GM18870 (cell line): ENCODE measurements around the gene ZNF330.
"Not testable (repeated sequence)": the region's sequence is repeated elsewhere in the genome, so short reads cannot be mapped to it uniquely, and the experiment has no call there.

ENCODE experiments used
- ATAC-seq: cut with Tn5 transposase; IDR thresholded peaks from one replicate; pipeline ENCODE4 v1.9.1; 2021; ENCODE audit warnings: moderate library complexity; ENCODE audit not compliant: unreplicated experiment

ZNF330 gene

DNA sequence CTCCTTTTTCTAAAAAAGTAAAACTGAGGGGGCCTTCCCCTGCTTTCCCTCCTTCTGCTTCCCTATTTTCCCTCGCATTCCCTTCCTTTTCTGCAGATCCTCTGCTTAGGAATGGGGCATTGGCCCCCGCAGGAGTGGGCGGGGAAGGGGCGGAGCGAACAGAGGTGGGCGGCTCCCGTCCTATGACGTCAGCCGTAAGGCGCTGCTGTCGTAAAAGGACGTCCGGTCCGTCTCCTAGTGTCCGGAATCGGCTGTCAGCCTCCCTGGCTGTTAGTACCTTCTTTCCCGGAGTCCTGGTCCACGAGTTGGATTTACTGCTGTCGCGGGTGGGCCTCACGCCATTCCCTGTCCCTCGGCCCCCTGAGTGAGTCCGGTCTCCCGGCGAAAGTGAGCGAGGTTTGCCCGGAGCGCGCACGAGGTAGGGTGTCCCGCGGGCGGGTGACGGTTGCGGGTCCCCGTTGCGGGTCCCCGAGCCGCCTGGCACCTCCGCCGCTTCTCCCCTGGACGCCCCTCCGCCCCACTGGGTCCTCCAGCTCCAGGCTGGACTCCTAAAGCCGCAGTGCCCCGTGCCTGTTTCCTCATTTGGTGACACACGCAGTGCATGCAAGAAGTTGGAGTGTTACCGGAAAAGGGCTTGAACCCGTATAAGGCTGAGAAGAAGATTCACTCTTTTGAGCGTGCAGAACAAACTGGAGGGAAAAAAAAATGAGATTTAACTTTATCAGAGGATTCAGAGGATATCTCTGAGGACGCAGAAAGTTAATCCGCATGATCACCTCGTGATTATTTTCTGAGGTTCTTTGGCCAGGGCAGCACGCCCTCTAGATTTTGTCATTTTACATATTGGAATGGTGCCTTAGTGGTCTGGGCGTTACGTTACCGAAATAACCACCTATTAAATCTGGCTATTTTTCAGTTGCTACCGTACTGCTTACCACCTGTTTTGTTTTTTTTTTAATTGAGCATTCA lies at the start of gene ZNF330:
TSS of gene ZNF330 (plus strand) at position 205 of the 969 bp plus-strand sequence. CDS start 1,477 bp downstream, outside the sequence.
- peak; percentile 81 for ATAC-seq

- ATAC-seq: no peak
These were observed 46.2 kb upstream of the ZNF330 start for GRCh38 chr4:141174457-141174856.

DNA sequence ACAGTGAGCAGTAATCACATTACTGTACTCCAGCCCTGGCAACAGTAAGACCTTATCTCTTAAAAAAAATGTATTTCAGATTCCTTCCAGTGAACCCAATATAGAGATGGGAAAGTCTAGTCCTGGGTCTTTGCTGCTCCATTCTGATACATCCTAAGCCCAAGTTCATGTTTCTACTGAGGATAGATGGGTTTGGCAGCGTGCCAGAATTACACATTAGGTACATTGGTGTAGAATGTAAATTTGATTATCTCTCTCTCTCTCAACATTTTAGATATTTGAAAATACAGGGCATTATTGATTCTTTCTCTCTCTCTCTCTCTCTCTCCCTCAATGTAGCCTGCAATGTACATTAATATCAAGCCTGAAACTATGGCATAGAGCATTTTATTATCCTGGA lies 43.5 kb upstream of the ZNF330 start:
- no peak for ATAC-seq

- ATAC-seq: no peak
These were observed 41.0 kb upstream of the ZNF330 start for GRCh38 chr4:141179474-141180373.

DNA sequence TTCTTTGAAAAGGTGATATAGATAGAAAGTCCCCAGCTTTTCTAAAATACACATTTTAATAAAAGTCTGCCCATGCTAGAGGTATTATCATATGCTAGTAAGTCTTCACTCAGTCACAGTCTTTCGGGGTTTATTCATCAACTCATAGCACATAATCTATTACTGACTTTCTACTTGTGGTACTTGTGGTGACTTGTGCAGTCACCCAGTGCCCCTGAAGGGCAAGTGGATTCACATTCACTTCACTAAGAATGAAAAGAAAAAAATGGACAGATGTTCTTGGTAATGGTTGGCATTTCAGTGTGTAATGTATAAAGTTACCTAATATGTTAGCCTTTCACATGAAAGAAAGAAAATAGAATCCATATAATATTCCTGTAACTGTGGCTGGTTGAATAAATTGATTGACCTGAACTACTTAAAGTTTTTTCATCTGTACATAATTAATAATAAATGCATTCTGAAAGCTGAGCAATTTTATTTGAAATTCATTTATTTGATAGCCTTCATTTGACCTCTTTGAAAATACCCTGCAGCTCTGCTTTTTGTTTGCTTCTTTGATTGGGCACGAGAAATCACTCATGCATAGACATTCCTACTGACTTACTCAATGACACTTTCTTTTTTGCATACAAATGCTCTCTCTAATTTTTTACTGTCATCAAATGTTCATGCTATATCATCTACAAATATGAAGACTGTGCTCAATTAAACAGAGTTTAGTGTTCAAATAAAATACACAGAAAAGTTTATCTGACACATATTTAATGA lies 39.5 kb upstream of the ZNF330 start:
- ATAC-seq: peak; percentile 79

- not testable (repeated sequence) for ATAC-seq
These were observed 37.2 kb upstream of the ZNF330 start for GRCh38 chr4:141183491-141183890.

- no peak for ATAC-seq
These were observed 28.1 kb upstream of the ZNF330 start for GRCh38 chr4:141192564-141192963.

GRCh38 chr4:141193516-141194034 lies 27.1 kb upstream of the ZNF330 start:
- no peak for ATAC-seq

DNA sequence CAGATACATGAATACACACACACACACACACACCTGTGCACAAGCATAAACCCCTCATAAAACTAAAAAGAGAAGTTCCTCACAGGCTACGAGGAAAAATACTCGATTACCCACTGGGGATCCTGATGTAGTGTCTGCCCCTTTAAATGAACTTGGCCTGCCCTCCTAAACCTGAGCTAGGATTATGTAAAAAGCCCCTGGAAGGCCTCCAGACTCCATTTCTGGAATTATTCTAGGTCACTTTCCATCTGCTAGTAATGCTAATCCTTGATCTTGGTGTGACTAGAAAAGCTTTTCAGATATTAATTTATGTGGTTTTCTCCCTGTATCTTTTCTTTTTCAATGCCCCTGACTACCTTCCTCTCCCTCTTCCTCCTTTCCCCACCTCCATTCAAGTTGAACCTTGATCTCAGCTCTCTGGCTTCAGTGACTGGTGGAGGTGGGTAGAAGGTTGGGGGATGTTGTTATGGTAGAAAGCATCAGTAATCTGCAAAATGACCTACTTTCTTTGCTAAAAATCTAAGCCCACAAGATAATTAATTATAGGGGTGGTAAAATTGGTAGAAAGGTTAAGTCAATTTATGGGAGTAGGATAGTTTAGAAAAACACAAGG lies 25.5 kb upstream of the ZNF330 start:
- no peak for ATAC-seq

DNA sequence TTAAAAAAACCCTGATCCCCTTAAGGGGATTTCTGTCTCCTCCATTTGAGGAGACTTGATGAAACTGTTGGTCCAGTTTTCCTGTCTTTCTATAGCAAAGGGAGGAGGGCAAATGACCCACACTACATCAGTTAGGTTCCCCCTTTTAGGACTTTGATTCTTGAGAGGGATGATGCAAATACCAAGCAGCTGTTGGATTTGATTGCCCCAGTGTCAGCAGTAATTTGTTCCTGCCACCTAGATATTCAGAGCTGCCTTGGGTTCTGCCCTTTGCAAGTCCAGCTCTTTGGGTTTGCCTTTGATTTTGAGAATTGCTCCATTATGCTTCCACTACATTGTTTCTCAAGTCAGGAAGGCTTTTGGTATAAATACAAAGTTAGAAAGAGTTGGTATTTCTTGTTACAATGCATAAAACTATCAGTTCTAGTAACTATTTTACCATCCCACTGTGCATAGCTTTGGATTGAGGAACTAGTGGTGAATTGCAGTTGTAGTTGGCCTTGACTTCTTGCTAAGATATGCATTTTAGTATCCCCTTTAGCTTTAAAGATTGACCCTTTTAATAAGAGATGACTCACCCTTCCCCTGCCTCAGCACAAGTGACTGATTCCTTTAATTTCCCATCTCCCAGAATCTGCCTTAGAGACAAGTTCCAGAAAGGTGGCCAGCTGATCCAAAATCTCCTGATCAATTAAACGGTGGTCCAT lies 24.3 kb upstream of the ZNF330 start:
- no peak for ATAC-seq

DNA sequence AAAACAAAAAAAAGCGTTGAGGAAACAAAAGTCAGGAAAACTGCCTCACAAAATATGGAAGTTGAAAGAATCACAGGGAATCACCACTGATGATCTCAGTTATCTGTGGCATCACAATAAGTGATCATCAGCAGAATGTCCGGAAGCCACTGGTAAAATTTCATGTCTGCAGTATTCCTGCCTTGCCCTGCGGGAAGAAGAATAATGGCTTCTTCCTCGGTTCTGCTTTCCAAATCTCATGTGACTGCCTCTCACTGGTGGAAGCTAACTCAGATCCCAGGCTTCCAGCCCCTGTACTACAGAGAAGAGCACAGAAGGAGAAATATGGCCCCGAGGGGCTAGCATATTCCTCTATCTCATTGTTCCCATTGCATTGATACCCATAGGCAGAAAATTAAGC lies 12.7 kb upstream of the ZNF330 start:
- ATAC-seq: no peak

- ATAC-seq: no peak
These were observed 10.5 kb upstream of the ZNF330 start for GRCh38 chr4:141210168-141210567.

DNA sequence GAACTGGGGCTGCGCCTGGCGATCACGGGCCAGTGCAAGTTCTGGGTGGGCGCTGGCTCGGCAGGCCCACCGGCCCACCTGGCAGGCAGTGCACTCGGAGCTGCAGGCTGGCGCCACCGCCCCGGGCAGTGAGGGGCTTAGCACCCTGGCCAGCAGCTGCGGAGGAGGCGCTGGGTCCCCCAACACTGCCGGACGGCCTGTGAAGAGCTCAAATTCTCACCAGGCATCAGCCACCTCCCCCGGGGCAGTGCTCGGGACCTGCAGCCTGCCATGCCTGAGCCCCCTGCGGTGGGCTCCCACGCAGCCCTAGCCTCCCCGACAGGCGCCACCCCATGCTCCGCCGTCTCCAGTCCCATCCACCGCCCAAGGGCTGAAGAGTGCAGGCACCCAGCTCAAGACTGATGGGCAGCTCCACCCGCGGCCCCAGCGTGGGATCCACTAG lies 7.1 kb upstream of the ZNF330 start:
- ATAC-seq: no peak

DNA sequence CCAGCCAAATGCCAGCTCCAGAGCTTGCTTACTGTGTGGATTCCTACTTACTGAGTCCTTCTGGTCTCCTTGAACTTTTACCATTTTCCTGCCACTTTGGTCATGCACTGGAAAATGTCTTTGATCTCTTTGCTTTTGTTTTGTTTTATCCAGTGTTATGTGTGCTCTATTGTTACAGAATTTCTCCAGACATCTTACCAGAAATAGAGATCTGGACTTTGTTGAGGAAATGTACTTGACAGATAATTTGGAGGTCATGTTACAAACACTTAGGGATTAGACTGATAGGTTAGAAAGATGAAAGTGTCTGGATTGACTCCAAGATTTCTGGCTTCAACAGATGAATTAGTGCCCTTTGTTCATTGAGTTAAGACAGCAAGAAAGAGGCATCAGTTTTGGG lies 5.7 kb upstream of the ZNF330 start:
- ATAC-seq: no peak

- ATAC-seq: no peak
These were observed 4.5 kb upstream of the ZNF330 start for GRCh38 chr4:141216002-141216761.

- peak; percentile 19 for ATAC-seq
These were observed 424 bp upstream of the ZNF330 start for GRCh38 chr4:141220271-141220670.

DNA sequence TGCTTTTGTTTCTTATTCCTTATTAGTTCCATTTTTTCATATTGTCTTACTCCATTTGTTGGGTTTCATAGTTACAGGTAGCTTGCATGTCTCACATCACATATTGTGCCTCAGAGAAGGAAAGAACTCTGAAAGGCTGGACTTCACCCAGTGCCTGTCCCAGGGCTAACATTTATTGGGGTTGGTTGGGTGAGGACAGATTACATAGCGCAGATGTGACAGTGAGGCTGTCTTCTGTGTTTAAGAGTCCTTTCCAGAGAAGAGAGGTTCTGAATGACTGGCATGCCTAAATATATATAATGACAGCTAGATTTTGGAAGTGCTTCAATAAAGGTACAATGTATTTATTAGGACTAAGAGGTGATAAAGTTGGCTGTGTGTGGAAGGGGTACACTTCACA lies 2.7 kb downstream of the ZNF330 start:
- ATAC-seq: no peak

- not testable (repeated sequence) for ATAC-seq
These were observed 6.6 kb downstream of the ZNF330 start for GRCh38 chr4:141227280-141227679.
